ENCODE data around the gene CFP.
A peak's percentile ranks its signal among the peaks of the same experiment; 100 is the strongest.
"Not testable (repeated sequence)": the region's sequence is repeated elsewhere in the genome, so short reads cannot be mapped to it uniquely, and the experiment has no call there.

Gene CFP

DNA sequence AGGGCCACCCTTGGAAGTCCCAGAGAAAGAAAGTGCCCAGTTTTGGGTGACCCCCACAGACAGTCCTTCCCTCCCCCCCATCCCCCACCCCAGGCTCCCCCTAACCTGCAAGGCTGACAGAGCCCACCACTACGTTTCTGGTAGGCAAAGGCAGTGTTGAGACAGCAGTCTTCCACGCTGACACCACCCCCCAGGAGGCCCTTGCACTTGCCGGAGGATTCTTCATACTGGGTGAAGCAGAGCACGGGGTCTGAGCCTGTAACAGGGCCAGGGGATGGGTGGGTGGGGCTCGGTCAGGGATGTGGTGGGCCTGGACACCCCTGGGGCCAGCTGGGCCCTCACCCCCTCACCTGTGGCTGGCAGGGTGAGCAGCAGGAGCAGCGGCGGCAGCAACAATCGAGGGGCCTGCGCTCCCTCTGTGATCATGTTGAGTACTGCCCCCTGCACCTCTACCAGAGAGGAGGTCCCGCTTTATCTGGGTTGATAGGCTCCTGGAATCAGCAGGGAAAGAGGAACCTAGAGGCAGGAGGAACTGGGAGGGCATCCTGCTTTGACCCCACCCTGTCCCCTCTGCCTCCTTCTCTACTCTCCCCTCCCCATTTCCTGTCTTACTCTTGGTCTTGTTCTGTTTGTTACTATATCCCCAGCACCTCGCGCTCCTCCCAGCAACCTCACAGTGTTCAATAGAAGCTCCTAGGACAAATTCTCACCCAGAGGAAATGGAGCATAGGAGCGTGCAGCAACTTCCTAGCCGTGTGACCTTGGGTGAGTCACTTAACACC is at the start of gene CFP:
CFP (minus strand) TSS at position 512 of the 782 bp plus-strand sequence; CDS start at position 426, 86 bp downstream.
- DNase-seq (ENCODE audit: low spot score) (no peak), FAIRE-seq (no peak)

DNA sequence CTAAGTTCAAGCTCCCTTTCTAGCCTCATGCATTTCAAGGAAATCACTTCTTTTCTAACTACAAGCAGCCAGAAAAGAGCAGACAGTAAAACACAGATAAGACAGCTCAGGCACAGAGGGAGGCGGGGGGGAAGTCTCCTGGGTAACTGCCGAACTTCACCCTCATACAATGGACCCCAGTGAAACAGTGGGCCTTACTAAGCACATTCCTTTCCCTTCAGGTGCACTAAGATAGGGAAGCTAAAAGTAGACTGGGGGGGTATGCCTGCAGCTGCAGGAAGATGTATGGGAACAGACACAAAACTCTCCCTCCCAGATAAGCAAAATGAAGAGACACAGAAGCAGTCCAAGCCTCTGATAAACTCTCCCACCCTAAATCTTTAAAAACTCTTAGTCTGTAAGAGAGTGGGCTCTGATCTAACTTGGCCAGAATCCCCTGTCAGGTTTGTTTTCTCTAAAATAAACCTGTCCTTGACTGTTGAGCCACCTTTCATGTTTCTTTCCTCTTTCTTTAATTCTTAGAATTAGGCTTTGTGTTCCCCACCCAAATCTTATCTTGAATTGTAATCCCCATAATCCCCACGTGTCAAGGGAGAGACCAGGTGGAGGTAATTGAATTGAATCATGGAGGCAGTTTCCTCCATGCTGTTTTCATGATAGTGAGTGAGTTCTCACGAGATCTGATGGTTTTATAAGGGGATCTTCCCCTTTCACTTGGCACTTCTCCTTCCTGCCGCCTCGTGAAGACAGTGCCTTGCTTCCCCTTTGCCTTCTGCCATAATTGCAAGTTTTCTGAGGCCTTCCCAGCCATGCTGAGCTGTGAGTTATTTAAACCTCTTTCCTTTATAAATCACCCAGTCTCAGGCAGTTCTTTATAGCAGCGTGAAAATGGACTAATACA is 46.5 kb upstream of the CFP start:
- not testable (repeated sequence) for DNase-seq (ENCODE audit: low spot score)

DNA sequence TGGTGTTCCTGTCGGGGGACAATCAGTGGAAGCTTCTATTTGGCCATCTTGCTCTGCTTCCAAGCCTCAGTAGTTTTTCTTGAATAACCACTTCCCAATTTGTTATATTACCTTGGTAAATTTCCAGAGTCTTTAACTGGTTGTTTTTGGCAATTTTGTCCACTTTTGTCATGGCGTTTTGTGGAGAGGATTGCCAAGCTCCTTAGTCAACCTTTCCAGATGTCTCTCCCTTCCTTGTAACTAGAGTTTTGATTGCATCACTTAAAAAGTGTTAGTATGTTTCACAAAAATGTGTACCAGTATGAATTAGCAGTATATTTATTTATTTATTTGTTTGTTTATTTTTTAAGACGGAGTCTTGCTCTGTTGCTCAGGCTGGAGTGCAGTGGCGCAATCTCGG is 45.0 kb upstream of the CFP start:
- DNase-seq (ENCODE audit: low spot score), result no peak
- no peak for FAIRE-seq

More for the DNA sequence above, 46.5 kb upstream of the CFP start:
- not testable (repeated sequence) for FAIRE-seq

DNA sequence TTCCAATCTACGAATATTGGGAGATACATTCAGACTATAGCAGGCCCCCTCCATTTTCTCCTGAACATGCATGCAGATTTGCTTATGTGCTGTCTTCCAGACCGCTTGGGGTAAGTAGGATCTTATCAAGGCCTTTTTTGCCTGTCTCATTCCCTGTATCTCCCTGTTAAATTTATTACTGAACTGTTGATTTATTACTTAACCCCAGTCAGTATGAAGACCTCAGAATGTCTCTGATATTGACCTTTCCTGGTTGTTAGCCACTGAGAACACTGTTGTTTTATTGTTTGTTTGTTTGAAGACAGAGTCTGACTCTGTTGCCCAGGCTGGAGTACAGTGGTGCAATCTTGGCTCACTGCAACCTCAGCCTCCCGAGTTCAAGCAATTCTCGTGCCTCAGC is 36.1 kb upstream of the CFP start:
- not testable (repeated sequence) for FAIRE-seq

DNA sequence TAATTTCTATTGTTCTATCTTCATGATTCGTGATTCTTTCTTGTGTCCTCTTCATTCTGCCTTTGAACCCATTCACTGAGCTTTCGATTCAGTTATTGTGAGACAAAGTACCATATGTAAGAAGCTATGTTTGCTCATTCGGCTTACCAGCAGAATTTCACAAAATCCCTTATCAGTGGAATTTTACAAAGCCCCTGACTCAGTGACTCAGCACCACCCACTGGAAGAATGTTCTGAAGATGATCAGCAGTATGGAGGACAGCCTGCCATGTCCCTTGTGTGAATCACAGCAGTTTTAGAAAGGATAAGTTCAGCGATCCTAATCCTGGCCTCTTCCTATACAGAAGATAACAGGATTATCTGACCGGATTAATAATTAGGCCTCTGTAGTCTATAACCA is 35.0 kb upstream of the CFP start:
- DNase-seq (ENCODE audit: low spot score), result no peak
- FAIRE-seq, result no peak

More for the DNA sequence above, 36.1 kb upstream of the CFP start:
- DNase-seq (ENCODE audit: low spot score), result not testable (repeated sequence)

DNA sequence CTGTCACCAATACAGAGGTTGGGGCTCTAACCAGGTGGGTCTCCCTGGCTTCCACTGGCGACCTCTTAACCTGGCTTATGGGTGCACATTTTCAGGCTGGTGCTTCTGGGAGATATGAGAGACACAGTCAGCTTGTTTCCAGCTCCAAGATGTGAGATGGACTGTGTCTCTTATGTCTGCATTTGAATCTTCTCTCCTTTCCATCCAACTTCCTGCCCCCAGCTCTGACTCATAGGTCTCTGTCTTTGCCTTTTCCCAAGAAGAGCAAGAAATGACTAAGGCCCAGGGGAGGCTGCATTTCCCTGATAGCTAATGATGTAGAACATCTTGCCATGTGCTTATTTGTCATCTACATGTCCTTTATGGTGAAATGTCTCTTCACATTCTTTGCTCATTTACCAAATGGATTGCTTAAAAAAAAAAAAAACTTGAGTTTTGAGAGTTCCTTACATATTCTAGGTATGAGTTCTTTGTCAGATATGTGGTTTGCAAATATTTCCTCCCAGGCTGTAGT is 32.5 kb upstream of the CFP start:
- FAIRE-seq, result peak; percentile 96
- DNase-seq (ENCODE audit: low spot score), result peak; percentile 85

DNA sequence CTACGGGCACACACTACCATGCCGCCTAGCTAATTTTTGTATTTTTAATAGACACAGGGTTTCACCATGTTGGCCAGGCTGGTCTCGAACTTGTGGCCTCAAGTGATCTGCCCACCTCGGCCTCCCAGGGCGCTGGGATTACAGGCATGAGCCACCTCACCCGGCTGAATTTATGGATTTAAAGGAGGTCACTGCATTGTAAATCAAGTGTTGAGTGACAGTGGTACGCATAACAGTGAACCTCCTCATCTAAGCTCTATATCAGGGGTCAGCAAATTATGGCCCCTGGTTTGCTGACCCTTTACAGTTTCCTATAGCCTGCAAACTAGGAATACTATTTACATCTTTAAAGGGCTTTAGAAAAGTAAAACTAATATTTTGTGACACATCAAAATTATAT is 31.8 kb upstream of the CFP start:
- FAIRE-seq (no peak), DNase-seq (ENCODE audit: low spot score) (no peak)

DNA sequence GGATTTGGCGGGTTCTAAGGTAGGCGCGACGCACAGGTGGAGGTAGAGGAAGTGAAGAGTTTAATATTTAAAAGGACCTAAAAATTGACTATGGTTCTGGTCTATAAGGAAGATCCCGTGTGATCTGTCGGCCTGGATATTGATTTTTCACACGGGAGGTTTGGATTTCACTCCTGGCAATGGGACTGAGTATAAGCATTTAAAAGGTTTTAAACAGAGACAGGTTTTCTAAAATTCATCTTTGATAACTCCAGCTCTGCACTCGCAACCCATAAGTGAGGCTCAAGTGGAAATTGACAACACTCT is 29.6 kb upstream of the CFP start:
- DNase-seq (ENCODE audit: low spot score) (no peak), FAIRE-seq (no peak)

DNA sequence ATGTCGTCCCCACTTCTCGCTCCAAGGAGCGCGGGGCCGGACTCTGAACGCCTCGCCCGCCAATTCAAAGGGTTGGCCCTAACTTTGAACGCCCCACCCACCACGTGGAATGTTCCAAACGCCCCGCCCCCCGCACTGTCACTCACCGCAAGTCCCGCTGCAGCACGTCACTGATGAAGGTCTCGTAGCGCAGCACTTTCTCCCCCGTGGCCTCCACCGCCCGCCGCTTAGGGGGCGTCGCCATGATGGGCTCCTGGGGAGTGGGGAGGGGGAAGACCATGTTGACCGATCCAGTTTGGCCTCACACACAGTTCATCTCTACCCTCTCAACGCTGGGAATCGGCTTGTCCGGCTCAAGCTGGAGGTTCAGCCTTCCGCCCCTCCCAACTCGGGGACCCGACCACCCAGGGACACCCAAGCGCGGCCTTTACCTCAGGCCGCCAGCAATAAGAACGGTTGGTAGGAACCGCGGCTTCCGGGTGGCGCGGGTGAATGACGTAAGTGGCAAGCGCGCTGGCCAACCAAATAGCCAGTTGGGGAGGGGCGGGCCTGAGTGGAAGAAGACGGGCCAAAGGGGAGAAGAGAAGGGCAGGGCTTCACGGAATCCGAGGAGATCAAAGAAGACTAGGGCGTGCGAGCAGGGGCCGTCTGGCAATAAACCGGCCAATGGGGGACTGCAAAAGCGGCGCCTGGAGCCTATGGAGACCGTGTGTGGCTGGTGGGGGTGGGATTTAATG is 29.1 kb upstream of the CFP start, which contains the start of gene UXT:
UXT (minus strand) TSS at position 497 of the 737 bp plus-strand sequence; CDS start at position 244, 253 bp downstream.
- peak; percentile 87 for DNase-seq (ENCODE audit: low spot score)
- peak; percentile 91 for FAIRE-seq

DNA sequence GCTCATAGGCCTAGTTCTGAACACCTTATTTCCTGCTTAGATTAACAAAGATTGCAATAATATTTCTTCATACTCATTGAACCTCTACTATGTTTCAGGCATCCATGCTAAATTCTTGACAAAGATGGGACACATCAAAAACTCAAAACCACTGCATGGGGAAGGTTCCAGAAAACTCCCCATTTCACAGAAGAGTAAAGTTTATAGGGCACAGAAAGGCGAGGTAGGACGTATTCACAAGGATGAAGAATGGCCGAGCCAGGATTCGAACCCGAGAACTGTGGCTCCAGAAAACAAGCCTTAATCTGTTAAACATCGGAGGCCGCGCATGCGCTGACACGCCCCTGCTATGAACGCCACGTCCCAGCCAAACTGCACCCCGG is 28.6 kb upstream of the CFP start:
- FAIRE-seq (no peak), DNase-seq (ENCODE audit: low spot score) (no peak)

DNA sequence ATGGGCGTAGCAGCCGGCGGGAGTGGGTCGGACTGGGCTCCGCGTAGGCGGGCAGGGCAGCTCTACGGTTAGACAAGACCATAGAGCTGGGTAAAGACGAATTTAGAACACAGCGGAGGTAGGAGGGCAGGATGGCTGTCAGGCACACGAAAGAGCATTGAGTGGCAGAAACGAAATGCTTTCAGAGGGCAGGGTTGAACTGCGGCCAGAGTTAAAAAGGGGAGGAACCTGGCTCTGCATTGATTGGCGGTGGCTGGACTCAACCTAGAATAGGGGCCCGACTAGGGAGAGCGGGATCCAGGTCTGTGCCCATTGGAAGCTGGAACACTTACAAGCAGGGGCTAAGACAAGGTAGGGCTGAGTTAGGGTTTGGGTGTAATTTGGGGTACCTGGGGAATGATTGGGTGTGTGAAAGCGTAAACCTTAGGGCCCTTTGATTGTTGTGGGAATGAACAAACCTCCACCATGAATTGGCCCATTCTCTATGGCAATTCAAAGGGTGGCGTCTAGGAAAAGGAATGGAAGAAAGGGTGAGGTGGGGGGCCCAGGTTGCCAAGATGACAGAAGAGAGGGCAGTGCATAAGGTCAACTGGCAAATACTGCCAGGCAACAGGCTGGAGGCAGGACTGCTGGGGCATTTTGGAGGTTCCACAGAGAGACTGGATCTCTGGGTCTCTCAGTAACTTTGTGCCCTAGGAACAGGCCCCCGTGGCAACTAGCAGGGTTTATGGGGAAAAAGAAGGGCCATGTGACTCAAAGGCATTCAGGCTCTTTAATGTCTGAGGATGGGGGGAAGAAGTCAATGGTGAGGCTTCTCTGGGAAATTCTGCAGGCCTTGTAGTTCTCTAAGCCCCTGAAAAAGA is 21.5 kb upstream of the CFP start:
- no peak for DNase-seq (ENCODE audit: low spot score)
- no peak for FAIRE-seq

DNA sequence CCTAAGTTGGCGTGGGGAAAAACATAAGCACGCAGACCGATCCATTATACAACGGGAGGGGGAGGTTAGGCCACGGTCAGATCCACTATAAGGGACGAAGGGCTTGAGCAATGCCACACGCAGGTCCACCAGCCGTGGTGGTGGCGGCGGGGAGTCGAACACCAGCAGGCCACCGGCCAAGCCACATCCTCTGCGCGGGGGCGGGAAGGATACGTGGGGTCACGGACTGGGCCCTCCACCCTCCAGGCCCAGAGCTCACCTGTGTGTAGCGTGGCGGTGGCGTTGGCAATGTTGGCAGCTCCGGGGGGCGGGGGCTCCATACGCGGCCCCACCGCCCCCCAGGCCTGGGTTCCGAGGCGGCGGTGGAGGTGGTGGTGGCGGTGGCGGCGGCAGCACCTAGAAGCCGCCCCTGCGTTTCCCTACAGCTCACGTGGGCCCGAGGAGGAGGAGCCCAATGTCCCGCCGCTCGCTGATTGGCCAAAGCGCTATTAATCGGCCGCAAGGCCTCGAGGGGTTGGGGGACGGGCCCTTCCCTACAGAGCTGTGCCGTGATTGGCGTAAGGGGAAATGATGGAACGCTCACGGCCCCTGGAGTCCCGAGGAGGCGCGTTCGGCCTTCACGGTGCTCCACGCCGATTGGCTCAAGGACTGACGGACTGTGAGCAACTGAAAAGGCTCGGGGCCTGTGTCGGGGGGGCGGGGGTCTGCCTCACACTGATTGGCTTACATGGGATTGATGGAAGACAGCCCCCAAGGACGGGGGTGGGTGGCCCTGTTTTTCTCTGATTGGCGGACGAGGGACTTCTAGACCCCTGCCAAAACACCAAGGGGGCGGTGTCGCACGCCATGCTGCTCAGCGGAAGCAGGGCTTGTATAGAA is 20.7 kb upstream of the CFP start, which contains the start of gene ELK1:
ELK1 (minus strand) TSS at position 400 of the 879 bp plus-strand sequence. CDS start 9,122 bp downstream, outside the sequence.
- FAIRE-seq (peak; percentile 95), DNase-seq (ENCODE audit: low spot score) (peak; percentile 88)

DNA sequence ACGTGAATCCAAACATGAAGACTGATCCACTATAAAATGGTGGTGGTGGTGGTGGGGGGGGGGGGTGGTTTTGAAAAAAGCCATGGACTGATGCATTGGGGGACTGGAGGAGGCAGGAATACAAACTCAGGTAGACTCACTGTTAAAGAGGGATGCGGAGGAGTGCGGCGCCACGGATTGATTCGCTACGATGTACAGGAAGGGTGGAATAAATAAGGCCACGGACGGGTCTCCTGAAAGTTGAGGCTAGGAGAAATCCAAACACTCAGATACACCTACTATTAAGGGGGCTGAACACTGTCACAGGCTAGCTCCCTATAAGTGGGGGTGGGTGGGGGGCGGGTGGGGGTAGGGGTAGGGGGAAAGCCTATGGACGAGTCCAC is 20.0 kb upstream of the CFP start:
- DNase-seq (ENCODE audit: low spot score) (no peak), FAIRE-seq (no peak)

DNA sequence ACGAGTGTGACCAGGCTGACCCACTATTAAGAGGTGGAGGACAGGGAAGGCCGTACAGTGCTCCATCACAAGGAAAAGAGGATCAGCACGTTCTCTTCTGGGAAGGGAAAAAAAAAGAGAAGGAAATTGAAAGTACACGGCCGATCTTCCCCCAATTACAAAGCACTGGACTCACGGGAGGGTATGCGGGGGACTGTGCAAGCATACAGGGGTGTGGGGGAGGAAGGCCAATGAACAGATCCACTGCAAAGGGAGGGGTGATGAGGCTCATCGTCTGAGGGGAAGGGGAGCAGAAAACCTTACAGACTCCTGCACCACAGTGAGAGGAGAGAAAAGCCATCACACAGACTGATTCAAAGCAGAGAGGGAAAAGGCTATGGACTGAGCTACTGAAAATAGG is 19.5 kb upstream of the CFP start:
- no peak for FAIRE-seq
- no peak for DNase-seq (ENCODE audit: low spot score)

DNA sequence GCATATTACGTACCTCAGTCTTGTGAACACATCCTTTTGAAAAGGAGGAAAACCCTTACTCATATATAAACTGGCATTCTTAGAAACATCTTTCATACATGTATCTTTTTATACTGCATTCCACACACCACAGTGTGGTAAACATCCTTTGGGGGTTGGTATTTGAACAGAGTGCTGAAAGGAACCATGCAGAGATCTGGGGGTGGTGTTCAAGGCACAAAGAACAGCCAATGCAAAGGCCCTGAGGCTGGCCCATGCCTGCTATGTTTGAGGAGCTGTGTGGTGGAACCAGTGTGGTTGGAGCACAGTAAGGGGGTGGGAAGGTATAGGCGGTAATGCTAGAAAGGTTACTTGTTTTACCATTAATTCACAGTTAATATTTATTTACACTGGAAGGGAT is 18.6 kb upstream of the CFP start:
- DNase-seq (ENCODE audit: low spot score), result no peak
- FAIRE-seq, result no peak

DNA sequence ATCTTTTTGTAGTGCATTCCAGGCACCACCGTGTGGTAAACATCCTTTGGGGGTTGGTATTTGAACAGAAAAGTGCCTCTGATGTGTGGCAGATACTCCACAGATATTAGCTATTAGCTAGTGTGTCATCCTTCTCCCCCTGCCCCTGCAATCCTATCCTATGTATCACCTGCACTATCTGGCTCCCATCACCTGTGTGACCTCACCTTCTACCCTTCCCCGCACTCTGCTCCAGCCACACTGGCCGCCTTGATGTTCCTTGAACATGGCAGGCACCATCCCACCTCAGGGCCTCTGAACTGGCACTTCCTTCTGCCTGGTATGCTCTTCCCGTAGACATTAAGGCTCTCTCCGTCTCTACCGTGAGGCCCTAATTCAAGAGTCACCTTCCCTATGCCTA is 16.9 kb upstream of the CFP start:
- DNase-seq (ENCODE audit: low spot score) (no peak), FAIRE-seq (no peak)

DNA sequence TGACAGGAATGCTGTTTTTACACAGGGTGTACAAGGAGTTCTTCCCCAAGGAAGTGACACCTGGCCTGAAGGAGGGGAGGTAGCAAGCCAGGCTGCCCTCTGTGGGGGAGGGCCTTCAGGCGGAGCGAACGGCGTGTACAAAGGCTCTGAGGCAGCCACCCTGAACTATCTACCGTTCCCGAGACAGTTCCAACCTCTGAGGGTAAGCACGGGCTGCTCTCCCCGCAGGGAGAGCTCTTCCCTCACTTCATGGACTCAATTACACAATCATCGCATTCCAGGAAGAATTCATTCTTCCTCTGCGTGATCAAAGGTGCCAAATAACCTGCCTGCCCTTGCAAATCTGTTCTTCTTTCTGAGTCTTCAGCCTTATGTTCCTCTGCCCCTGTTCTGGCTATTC is 15.8 kb upstream of the CFP start:
- DNase-seq (ENCODE audit: low spot score), result no peak
- no peak for FAIRE-seq

DNA sequence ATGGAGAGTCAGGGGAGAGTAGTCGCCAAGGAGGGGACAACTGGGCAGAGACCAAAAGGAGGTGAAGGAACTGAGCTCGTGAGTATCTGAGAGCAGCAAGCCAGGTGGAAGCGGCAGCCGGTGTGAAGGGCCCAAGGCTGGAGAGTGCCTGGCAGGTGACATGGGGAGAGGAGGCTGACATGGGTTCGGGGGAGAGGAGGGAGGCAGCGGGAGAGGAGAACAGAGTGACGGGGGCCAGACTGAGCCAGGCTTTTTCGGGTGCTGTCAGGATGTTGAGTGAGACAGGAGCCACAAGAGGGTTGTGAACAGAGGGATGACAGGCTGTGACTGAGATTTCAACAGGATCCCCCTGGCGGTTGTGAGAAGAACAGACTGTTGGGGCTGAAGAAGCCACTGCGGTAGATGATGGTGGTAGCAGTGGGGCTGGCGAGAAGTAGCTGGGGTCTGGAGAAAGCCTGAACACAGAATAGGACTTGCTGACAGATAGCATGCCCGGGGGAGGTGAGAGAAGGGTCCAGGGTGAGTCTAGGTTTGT is 14.9 kb upstream of the CFP start:
- no peak for FAIRE-seq

DNA sequence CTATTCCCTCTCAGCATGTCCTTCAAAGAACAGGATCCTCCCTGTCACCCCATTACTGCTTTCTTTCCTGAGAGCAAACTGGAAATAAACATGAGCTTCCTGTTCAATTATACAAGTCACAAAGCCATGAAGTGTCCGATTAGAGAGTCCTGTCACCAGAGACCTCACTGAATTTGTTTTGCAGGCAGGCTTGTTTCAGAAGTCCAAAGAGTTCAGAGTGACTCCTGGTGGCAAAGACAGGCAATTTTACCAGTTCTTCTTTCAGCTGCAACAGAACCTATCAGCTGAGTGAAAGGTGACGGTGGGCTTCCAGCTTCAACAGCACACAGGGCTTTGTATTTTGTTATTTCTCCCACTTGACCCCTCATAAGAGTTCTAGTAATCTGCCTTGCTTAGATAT is 14.2 kb upstream of the CFP start:
- no peak for FAIRE-seq
- DNase-seq (ENCODE audit: low spot score), result no peak

More for the DNA sequence above, 14.9 kb upstream of the CFP start:
- DNase-seq (ENCODE audit: low spot score), result no peak
